ENCODE data around the gene BSG.
A peak's percentile ranks its signal among the peaks of the same experiment; 100 is the strongest.
"Not testable (repeated sequence)": the region's sequence is repeated elsewhere in the genome, so short reads cannot be mapped to it uniquely, and the experiment has no call there.

The BSG gene

GRCh38 chr19:623974-624373 lies 51.6 kb downstream of the BSG start:
- no peak for DNase-seq

DNA sequence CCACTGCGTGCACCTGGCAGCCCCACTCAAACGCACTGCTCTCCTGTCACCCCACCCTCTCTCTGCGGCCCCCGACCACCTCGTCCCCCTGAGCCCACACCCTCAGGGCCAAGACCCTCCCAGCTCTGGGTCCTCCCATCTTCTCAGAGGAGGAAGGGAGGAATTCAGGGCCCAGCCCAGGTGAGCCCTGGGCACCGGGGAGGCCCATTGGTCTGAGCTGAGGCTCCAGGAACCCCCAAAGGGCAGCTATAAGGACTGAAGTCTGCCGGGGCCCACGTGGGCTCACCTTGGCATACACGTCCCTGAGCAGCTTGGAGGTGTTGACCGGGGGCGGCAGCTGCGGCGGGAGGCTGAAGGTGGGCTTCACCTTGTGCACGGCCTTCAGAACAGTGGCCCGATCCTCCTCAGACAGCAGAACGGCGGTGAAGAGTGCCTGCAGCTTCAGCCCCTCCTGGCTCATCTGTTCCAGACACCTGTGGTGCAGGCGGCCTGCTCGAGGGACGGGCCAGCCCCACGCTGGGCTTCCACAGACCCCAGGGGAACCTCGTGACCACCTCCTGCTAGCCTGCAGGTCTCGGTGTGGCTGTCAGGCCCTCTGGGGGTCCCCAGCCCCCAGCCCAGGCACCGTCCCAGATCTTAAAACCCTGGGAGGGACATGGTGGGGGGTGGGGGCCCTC lies 52.2 kb downstream of the BSG start:
- DNase-seq: no peak

GRCh38 chr19:625257-625656 lies 52.9 kb downstream of the BSG start:
- DNase-seq: no peak

GRCh38 chr19:626566-626965 lies 54.2 kb downstream of the BSG start:
- not testable (repeated sequence) for DNase-seq

- DNase-seq: no peak
These were observed 55.8 kb downstream of the BSG start for GRCh38 chr19:628168-628567.

DNA sequence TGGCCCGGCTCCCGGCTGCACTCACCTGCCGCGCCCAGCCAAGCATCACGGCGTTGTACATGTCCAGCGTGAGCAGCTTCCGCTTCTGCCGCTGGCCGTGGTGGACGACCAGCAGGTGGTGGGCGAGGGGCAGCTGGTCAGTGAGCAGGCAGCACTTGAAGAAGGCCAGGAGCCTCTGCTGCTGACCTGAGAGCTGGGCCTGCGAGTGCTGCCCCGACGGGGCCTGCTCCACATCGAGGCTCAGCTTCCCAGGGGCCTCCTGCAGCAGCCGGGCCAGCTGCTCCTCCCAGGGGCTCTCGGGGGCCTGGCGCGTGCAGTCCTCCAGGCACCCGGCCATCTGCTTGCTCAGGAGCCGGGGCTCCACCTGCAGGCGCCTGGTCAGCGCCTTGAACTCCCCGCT lies 57.1 kb downstream of the BSG start:
- not testable (repeated sequence) for DNase-seq

DNA sequence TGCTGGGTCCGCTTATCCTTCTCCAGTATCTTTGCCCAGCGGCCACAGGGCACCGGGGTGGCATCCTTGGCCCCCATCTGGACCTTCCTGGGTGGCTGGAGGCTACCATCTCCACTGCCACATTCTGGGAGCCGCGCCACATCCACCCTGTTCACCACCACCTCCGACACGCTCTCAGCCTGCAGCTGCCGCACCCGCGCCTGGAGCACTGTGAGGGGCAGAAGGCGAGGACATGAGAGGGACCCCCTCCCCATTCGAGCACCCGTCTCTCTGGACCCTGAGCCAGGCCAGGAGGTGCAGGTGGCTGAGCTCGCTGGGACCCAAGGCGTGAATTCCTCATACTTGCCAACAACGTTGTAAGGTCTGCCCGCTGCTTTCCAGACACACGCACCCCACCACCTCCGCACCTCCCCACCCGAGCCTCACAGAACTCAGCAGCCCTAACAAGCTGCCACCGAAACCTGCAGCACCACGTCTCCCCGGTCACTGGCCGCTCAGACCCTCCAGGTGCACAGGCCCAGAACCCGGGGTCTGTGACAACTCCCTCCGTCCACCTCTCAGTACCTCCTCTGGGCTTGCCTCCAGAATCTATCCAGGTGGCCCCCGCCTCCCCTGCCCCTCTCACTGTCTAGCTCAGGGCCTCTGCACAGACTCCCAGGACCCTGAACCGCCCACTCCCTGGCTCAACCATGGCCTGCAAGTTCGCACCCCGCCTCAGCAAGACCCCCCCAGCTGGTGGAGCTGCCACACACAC lies 57.7 kb downstream of the BSG start:
- no peak for DNase-seq

DNA sequence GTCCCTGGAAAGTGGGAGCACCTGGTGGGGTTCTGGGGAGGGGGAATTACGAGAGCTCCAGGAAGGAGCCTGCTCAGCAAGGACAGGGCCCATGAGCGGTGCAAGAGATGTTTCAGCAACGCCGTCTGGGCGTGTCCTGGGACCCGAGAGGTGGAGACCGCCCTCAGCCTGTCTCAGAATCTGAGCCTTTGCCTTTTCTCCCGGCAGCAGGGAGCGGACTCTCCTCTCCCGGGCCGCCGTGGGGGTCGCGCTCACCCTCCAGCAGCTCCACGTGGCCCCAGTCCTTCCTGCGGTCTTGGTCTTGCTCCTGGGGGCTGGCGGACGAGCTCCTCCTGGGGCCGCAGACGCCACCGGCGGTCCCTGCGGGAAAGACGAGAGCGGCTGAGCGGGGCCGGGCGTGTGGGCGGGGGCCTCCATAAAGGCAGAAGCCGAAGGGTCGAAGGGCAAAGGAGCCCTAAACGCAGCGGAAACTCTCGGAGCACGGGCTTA lies 60.2 kb downstream of the BSG start:
- DNase-seq: peak; percentile 82
